HepG2 (cell line): ENCODE results near the gene MYO18A. TPM values are rescaled to one million over a fixed set of nuclear protein-coding genes. Genes with fewer than 3 reads are reported as not detected.
A peak's percentile ranks its signal among the peaks of the same experiment; 100 is the strongest.

Source experiments
- ATAC-seq: fragments of 200-7000 bp; cut with Tn5 transposase; 3 replicates; pipeline ENCODE4 v1.9.1; 2020; ENCODE audit warnings: mild to moderate bottlenecking, moderate library complexity
- BruUV-seq: library from RNA; stranded (reverse); fragments of 400-500 nt; replicated peaks from 2 replicates; lab custom pipeline; 2021; lab: Mats Ljungman, UMichigan
- CTCF ChIA-PET: fragments of 300-600 bp; formaldehyde crosslinking; extraction: SDS; loops from one replicate; lab custom pipeline; 2021; ENCODE audit warnings: low total read pairs, inconsistent platforms, low intra/inter-chr PET ratio; lab: Yijun Ruan, JAX
- POLR2A ChIA-PET: fragments of 350-600 bp; sonication (Branson Sonifier 250); formaldehyde crosslinking; loops from one replicate; lab custom pipeline; 2020; ENCODE audit warnings: antibody characterized with exemption, inconsistent platforms; lab: Yijun Ruan, JAX
- DNase-seq: peaks from one replicate; pipeline ENCODE4 v3.0.0-alpha.2; 2015; ENCODE audit warnings: low spot score
- FAIRE-seq: peaks from 3 replicates; lab custom pipeline; 2011; peaks lifted over from hg19 to GRCh38; lab: Jason Lieb, UNC
- H2AFZ ChIP-seq: one replicate; pipeline ENCODE4 v1.6.1; 2011; ENCODE audit warnings: low read length, inconsistent platforms
- H3K27ac ChIP-seq: fragments of 300-600 bp; 3 replicates; pipeline ENCODE4 v1.8.0; 2011; ENCODE audit warnings: mixed run types, mild to moderate bottlenecking, mixed read lengths, low read length, inconsistent platforms; ENCODE audit not compliant: insufficient read depth; ENCODE audit errors: extremely low read length
- H3K27me3 ChIP-seq, 2 experiments: fragments of 200-600 bp in 1 of 2; 2 replicates in 1 of 2; 3 replicates in 1 of 2; pipeline versions ENCODE4 v1.6.0 to v1.8.0; 2011; ENCODE audit warnings: low read length in 2 of 2, mild to moderate bottlenecking in 2 of 2, moderate library complexity in 2 of 2, inconsistent platforms in 1 of 2; ENCODE audit not compliant: insufficient read depth in 2 of 2, control insufficient read depth in 1 of 2
- H3K36me3 ChIP-seq, 2 experiments: fragments of 200-600 bp in 1 of 2; replicated peaks in 1 of 2; 2 replicates in 1 of 2; 3 replicates in 1 of 2; pipeline versions ENCODE4 v1.5.1 to v1.8.0; 2011; ENCODE audit warnings: low read length in 2 of 2, inconsistent platforms in 1 of 2; ENCODE audit not compliant: insufficient read depth in 2 of 2, control insufficient read depth in 1 of 2
- H3K4me1 ChIP-seq: 2 replicates; pipeline ENCODE4 v1.5.1; 2012; ENCODE audit warnings: low read length, inconsistent platforms; ENCODE audit not compliant: insufficient read depth
- H3K4me2 ChIP-seq: 2 replicates; pipeline ENCODE4 v1.6.0; 2011; ENCODE audit warnings: low read depth, low read length, inconsistent platforms
- H3K4me3 ChIP-seq, 3 experiments: fragments of 200-600 bp in 1 of 3; sonication (generic), shearing (Covaris generic) in 1 of 3; replicated peaks in 1 of 3; 2 replicates each; pipeline ENCODE4 v1.5.1; 2011 to 2016; ENCODE audit warnings: low read length in 3 of 3, inconsistent platforms in 2 of 3, low read depth in 2 of 3, mild to moderate bottlenecking in 2 of 3, control low read depth in 1 of 3, mixed read lengths in 1 of 3; ENCODE audit not compliant: insufficient read depth in 1 of 3
- H3K79me2 ChIP-seq: one replicate; pipeline ENCODE4 v1.6.1; 2011; ENCODE audit warnings: low read length, inconsistent platforms; ENCODE audit not compliant: insufficient read depth
- H3K9ac ChIP-seq: 2 replicates; pipeline ENCODE4 v1.6.0; 2011; ENCODE audit warnings: mild to moderate bottlenecking, low read depth, low read length, inconsistent platforms; ENCODE audit not compliant: insufficient read depth
- H3K9me3 ChIP-seq: 2 replicates; pipeline ENCODE4 v1.5.1; 2012; ENCODE audit warnings: mild to moderate bottlenecking, low read length
- H4K20me1 ChIP-seq: 2 replicates; pipeline ENCODE4 v1.6.0; 2011; ENCODE audit warnings: inconsistent platforms, mild to moderate bottlenecking, low read length, moderate library complexity; ENCODE audit not compliant: insufficient read depth
- BORCS8-MEF2B ChIP-seq: sonication (generic); formaldehyde crosslinking; IDR thresholded peaks from 2 replicates; pipeline ENCODE4 v1.8.0; 2022; ENCODE audit warnings: mild to moderate bottlenecking, missing genetic modification reagents
- GATAD2A ChIP-seq: IDR thresholded peaks from 2 replicates; pipeline ENCODE4 v1.6.1; 2016
- GZF1 ChIP-seq: sonication (generic); formaldehyde crosslinking; IDR thresholded peaks from 2 replicates; pipeline ENCODE4 v1.5.1; 2020; ENCODE audit warnings: mild to moderate bottlenecking, missing genetic modification reagents
- MED13 ChIP-seq: sonication (generic); formaldehyde crosslinking; IDR thresholded peaks from 2 replicates; pipeline ENCODE4 v1.5.0; 2020; ENCODE audit warnings: missing genetic modification reagents
- NFYC ChIP-seq: IDR thresholded peaks from 2 replicates; pipeline ENCODE4 v1.6.1; 2016; ENCODE audit warnings: missing genetic modification reagents, missing compliant biosample characterization
- NR2F1 ChIP-seq, 2 experiments: fragments of 450-650 bp in 1 of 2; formaldehyde crosslinking in 1 of 2; IDR thresholded peaks; 2 replicates each; pipeline versions ENCODE4 v1.5.0 to v1.6.1; 2016 to 2020; ENCODE audit warnings: mild to moderate bottlenecking in 1 of 2, missing compliant biosample characterization in 1 of 2, missing genetic modification reagents in 1 of 2, moderate library complexity in 1 of 2
- RBM22 ChIP-seq: fragments of 200-400 bp; formaldehyde crosslinking; optimal IDR thresholded peaks from 2 replicates; pipeline ENCODE3; 2017; ENCODE audit warnings: mild to moderate bottlenecking, low read length, moderate library complexity
- SCMH1 ChIP-seq: sonication (generic); formaldehyde crosslinking; IDR thresholded peaks from 2 replicates; pipeline ENCODE4 v1.9.0; 2021; ENCODE audit warnings: missing genetic modification reagents, mild to moderate bottlenecking, borderline replicate concordance
- SMYD3 ChIP-seq: sonication (generic); formaldehyde crosslinking; IDR thresholded peaks from 2 replicates; pipeline ENCODE4 v1.8.1; 2023; ENCODE audit warnings: mild to moderate bottlenecking, missing genetic modification reagents
- SOX13 ChIP-seq, 3 experiments: fragments of 450-650 bp in 1 of 3; sonication (generic) in 1 of 3; formaldehyde crosslinking in 1 of 3; IDR thresholded peaks in 2 of 3; conservative IDR thresholded peaks in 1 of 3; 2 replicates each; pipeline versions ENCODE4 v1.5.0 to v1.6.1; 2016 to 2020; ENCODE audit warnings: antibody characterized with exemption in 1 of 3, mild to moderate bottlenecking in 1 of 3, missing compliant biosample characterization in 1 of 3, missing genetic modification reagents in 1 of 3, moderate library complexity in 1 of 3
- TFAP4 ChIP-seq: sonication (generic); IDR thresholded peaks from 2 replicates; pipeline ENCODE4 v1.6.1; 2016; ENCODE audit warnings: low read depth, borderline replicate concordance
- ZHX1 ChIP-seq: sonication (generic); formaldehyde crosslinking; IDR thresholded peaks from 2 replicates; pipeline ENCODE4 v1.8.1; 2022; ENCODE audit warnings: low read depth, mild to moderate bottlenecking, missing genetic modification reagents
- ZNF253 ChIP-seq: sonication (generic); formaldehyde crosslinking; IDR thresholded peaks from 2 replicates; pipeline ENCODE4 v1.8.0; 2022; ENCODE audit warnings: mild to moderate bottlenecking, missing genetic modification reagents, borderline replicate concordance
- ZNF256 ChIP-seq: sonication (generic); formaldehyde crosslinking; conservative IDR thresholded peaks from 2 replicates; pipeline ENCODE4 v1.4.0; 2020; ENCODE audit warnings: missing genetic modification reagents
- WGBS: methylation state at CpG from one replicate; pipeline ENCODE4 v1.1.6; 2017; ENCODE audit warnings: low lambda C conversion rate; 5-methylcytosine and 5-hydroxymethylcytosine counted together
- in situ Hi-C: cut with HindIII; loops from 2 replicates; pipeline ENCODE4 v1.10.0; 2017; ENCODE audit warnings: low pct_unique_long_range_greater_than_20kb; ENCODE audit not compliant: extremely low pct_ligation_motif_present
- intact Hi-C: fragments of 100-400 bp; cut with micrococcal nuclease; formaldehyde crosslinking; loops from one replicate; pipeline ENCODE4 v1.10.0; 2022; ENCODE audit not compliant: unreplicated experiment
- polyA plus RNA-seq, 8 experiments: library from polyadenylated mRNA; depleted of rRNA in 3 of 8; stranded (reverse) in 7 of 8; unstranded in 1 of 8; fragments of >200 nt; fragmentation: Illumina TruSeq in 4 of 8; extraction: Trizol in 4 of 8; gene quantifications; 2 replicates each; pipeline versions ENCODE4 v1.2.1 to v1.2.3, GENCODE V29; 2011 to 2016; ENCODE audit warnings: low read depth in 4 of 8, missing spikeins in 1 of 8, mixed read lengths in 1 of 8; ENCODE audit not compliant: insufficient read depth in 1 of 8
- total RNA-seq, 5 experiments: library from RNA; depleted of rRNA; stranded (reverse); fragments of >200 nt; fragmentation: Illumina TruSeq; extraction: Trizol; gene quantifications; 2 replicates each; pipeline ENCODE4 v1.2.3, GENCODE V29; 2016; ENCODE audit warnings: low read depth in 1 of 5

The MYO18A gene
- total and polyA plus RNA-seq, 2 of the 13 experiments (the other 11 are each of a cell fraction or from before 2014, with no cell fraction given), result 16.8 to 24.8 TPM

- no TSS peak for BruUV-seq
- Histone ChIP-seq H3K27me3 (no peaks in the 10 kb centered on the region), H3K27ac (no peak overlapping the region), H3K4me3 (no peak overlapping the region), H3K79me2 (no peaks in the 10 kb centered on the region), H3K9ac (no peak overlapping the region), H3K4me2 (no peak overlapping the region), H4K20me1 (peaks cover 8% of the 10 kb centered on the region; the same call in 1 of the 2 replicates), H3K4me1 (peaks cover 24% of the 10 kb centered on the region), H3K9me3 (no peaks in the 10 kb centered on the region), H3K36me3 (no peaks in the 10 kb centered on the region), H2AFZ (no peak overlapping the region)
- ChIA-PET POLR2A (no interaction called here), CTCF (no interaction called here)
- in situ Hi-C loops, result no loop called here
- no peak for ATAC-seq
- no peak for DNase-seq
- no peak for FAIRE-seq
- TF ChIP-seq RBM22 (peak; percentile 62), ZHX1 (CRISPR knock-in tag) (no peak)
- WGBS, result 98% methylated on average over 2 of the region's 2 CpGs
- intact Hi-C loops, result loop anchor here (10.0 kb wide), 1 partner anchor 108 kb away; no protein-coding TSS in a partner anchor
Observed at GRCh38 chr17:29073045-29073444, 107.2 kb downstream of the MYO18A start.

DNA sequence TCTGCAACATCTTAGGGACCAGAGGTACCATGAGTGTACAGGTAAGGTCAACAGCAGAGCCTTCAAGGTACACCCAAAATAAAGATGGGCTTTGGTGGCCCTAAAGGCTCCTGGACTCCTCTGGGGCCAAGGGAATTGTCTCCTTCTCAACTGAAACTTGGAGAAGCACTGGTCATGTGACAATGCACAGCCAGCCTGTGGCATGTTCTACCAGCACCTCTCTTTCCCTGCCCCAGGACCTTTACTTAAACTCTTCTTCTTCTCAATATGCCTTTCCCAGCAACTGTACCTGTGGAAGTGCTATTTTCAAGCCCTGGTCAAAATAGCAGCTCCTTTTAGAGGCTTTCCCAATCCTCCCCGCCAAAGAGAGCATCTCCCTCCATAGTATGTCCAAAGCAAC is 108.9 kb downstream of the MYO18A start:
- H3K9ac ChIP-seq, result no peak overlapping the region
- no peaks in the 10 kb centered on the region for H3K9me3 ChIP-seq
- H3K27me3 ChIP-seq, result no peaks in the 10 kb centered on the region
- H3K79me2 ChIP-seq, result no peaks in the 10 kb centered on the region
- 96% methylated on average over 1 of the region's 1 CpG for WGBS
- in situ Hi-C loops (no loop called here), intact Hi-C loops (loop anchor here (1.0 to 10.0 kb wide), 2 partner anchors 24 to 107 kb away; no protein-coding TSS in a partner anchor)
- H4K20me1 ChIP-seq, result peaks cover 8% of the 10 kb centered on the region; the same call in 1 of the 2 replicates
- no peak overlapping the region for H2AFZ ChIP-seq
- no peak for DNase-seq
- POLR2A ChIA-PET, result no interaction called here
- no peak overlapping the region for H3K4me3 ChIP-seq
- BruUV-seq, result no TSS peak
- H3K36me3 ChIP-seq, result no peaks in the 10 kb centered on the region
- no peak overlapping the region for H3K27ac ChIP-seq
- H3K4me1 ChIP-seq, result peaks cover 11% of the 10 kb centered on the region
- H3K4me2 ChIP-seq, result no peak overlapping the region
- no peak for FAIRE-seq
- no peak for ATAC-seq
- CTCF ChIA-PET, result no interaction called here
- TF ChIP-seq NFYC (no peak), BORCS8-MEF2B (CRISPR knock-in tag) (no peak), GATAD2A (CRISPR knock-in tag) (no peak), NR2F1 (CRISPR knock-in tag; IDR thresholded peaks at IDR 0.05) (no peak), ZNF253 (CRISPR knock-in tag) (no peak), MED13 (CRISPR knock-in tag) (no peak), ZNF256 (CRISPR knock-in tag) (no peak), GZF1 (CRISPR knock-in tag) (no peak), SMYD3 (no peak), SCMH1 (no peak), SOX13 (IDR thresholded peaks at IDR 0.05) (no peak), SOX13 (CRISPR knock-in tag; conservative IDR thresholded peaks at IDR 0.05 in 1 of 2, IDR thresholded peaks at IDR 0.05 in 1 of 2) (no peak), TFAP4 (no peak)
